HG03460 (cell line): ENCODE measurements around the gene PIGC.

Source experiments
- ATAC-seq: cut with Tn5 transposase; IDR thresholded peaks from one replicate; pipeline ENCODE4 v1.9.1; 2021; ENCODE audit not compliant: unreplicated experiment

The PIGC gene

DNA sequence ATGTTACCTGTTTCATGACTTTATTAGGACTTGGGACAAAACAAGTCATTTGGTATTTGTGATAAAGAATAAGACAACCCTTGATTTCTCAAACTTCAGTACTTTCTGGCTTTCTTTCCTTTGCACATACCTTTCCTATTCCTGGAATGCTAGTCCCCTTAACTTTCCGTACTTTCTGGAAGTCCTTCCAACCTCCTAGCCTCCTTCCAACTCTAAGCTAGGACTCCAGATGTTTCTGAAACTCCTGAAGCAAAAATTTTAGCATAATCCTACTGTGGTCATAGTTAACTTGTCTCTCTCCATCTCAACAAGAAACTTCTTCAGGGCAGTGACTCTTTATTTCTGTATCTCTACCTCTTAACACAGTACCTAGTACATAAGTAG lies 43.2 kb downstream of the PIGC start:
- no peak for ATAC-seq

- no peak for ATAC-seq
These were observed 43.8 kb downstream of the PIGC start for GRCh38 chr1:172399756-172400721.

- ATAC-seq = no peak
These were observed 44.7 kb downstream of the PIGC start for GRCh38 chr1:172398970-172399755.

- no peak for ATAC-seq
These were observed 45.7 kb downstream of the PIGC start for GRCh38 chr1:172398193-172398592.

DNA sequence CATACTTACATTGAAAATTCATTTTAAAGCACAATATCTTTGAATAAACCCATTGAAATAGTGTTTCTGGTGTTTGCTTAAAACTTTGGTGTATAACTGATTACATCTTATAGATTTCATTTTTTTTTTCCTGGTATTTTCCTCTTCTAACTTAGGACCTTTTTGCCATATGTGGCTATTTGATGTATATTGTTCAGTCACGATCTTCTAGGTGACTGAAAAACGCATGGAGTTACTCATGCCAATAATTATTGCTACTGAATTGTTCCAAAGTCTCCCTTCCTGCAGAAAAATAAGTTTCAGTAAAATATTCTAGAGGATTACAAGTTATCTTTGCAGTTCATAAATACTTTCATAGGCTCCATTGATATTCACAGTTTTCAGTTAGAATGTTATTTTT lies 46.2 kb downstream of the PIGC start:
- no peak for ATAC-seq

GRCh38 chr1:172397221-172397620 lies 46.6 kb downstream of the PIGC start:
- ATAC-seq = no peak

- ATAC-seq = no peak
These were observed 48.3 kb downstream of the PIGC start for GRCh38 chr1:172395576-172395975.

DNA sequence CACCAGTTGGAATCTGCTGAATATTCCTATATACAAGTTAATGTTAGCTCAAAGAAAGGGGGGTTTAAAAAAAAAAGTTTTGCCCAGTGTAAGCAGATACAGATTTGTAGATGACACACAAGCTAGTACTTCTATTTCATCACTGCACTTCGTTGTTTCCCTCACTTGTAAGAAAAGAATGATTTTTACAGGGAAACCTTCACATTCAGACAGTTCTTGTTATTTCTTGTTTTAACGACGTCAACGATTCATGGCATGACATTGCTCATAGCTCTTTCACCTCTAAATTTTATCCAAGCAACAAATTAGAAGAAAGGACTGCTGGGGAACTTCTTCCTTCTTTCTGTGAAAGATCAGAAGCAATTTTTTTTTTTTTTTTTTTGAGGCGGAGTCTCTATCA lies 49.1 kb downstream of the PIGC start:
- no peak for ATAC-seq

DNA sequence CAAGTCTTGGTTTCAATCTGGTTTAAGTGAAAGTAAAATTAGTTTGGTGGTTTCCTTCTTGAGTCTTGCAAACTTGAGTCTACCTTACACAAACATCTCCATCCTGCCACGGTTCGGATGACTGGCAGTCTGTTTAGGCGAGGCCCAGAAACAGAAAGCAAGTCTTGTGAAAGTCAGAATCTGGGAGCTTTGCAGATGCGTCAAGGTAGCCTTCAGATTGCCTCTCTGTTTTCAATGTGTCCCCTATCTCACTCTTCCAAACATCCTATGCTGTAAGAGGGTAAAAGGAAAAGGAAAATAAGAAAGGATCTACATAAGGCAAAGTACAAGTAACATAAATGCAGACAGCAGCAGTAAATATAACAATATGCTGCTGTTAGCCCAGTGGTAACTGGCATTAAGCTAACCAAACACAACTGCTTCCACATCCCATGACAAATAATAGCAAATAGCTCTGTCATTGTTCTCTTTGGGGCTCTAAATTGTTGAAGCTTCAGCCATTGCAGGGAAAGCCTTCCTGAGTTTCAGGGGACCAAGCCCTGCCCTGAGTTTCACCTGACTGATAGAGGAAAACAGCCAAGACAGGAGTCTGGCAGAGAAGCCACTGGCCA lies 49.6 kb downstream of the PIGC start:
- peak; percentile 71 for ATAC-seq

- ATAC-seq = no peak
These were observed 50.5 kb downstream of the PIGC start for GRCh38 chr1:172393354-172393753.

DNA sequence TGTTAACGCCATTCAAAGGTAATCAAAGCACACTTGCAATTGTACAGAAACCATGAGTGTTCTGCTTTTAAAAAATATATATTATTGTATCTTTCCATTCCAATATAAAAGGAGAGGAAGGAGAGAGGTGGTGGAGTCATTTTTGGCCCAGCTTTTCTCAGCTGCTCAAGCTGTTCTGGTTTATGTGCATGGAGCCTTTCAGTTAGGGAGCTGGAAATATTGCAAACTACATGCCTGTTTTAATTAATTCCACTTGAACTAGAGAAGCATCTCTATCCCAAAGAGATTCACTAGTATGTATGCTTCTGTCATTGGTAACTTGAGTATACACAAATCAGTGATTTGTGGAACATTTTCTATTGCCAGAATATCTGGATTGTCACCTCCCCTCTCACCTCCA lies 51.9 kb downstream of the PIGC start:
- no peak for ATAC-seq
